HFFc6 (cell line): ENCODE results near the gene TREX2. TPM values are rescaled to one million over a fixed set of nuclear protein-coding genes. Genes with fewer than 3 reads are reported as not detected.
A peak's percentile ranks its signal among the peaks of the same experiment; 100 is the strongest.

Source experiments
- DNase-seq: peaks from one replicate; pipeline ENCODE4 v3.0.0-alpha.2; 2018
- H3K27ac Mint-ChIP-seq: 2 replicates; pipeline ENCODE4 v1.8.0; 2020; ENCODE audit warnings: mild to moderate bottlenecking, mixed read lengths
- H3K27me3 Mint-ChIP-seq: 2 replicates; pipeline ENCODE4 v1.8.0; 2021; ENCODE audit warnings: mild to moderate bottlenecking, moderate library complexity, mixed read lengths; ENCODE audit not compliant: insufficient read depth
- H3K36me3 Mint-ChIP-seq: 2 replicates; pipeline ENCODE4 v1.8.0; 2021; ENCODE audit warnings: low read depth, mixed read lengths
- H3K4me1 Mint-ChIP-seq: 2 replicates; pipeline ENCODE4 v1.8.0; 2020; ENCODE audit warnings: low read depth, mixed read lengths
- H3K4me3 Mint-ChIP-seq: 2 replicates; pipeline ENCODE4 v1.8.0; 2020; ENCODE audit warnings: mild to moderate bottlenecking, moderate library complexity, mixed read lengths
- H3K9me3 Mint-ChIP-seq: 2 replicates; pipeline ENCODE4 v1.8.0; 2020; ENCODE audit warnings: mild to moderate bottlenecking, mixed read lengths
- CTCF ChIP-seq: fragments of 200-600 bp; sonication (generic); IDR thresholded peaks from 2 replicates; pipeline ENCODE4 v1.5.0; 2021; ENCODE audit warnings: antibody characterized with exemption, mild to moderate bottlenecking
- long read RNA-seq: library from polyadenylated mRNA; unstranded; transcript quantifications from one replicate; pipeline ENCODE4 v2.0.0, GENCODE V29; 2019
- total RNA-seq, 6 experiments: library from RNA; stranded (reverse); fragmentation: NEBNext Ultra II Directional; extraction: Animal tissue kit (Norgen Biotek cat#: 25700); gene quantifications; 2 replicates in 1 of 6; 3 replicates in 5 of 6; pipeline ENCODE4 v1.2.3, GENCODE V29; 2021

Gene TREX2
- total RNA-seq, result under 1 TPM; 0.33 to 0.99 (median 0.69) TPM
- long read RNA-seq, partial matches to known transcripts, result 6 of 8 reads
- long read RNA-seq, other reads (novel, unspliced or antisense), result 2 of 8 reads

GRCh38 chrX:153445856-153446635 lies at the start of gene TREX2:
Gene TREX2, minus strand, starts transcription at chrX:153446056. Its CDS starts 626 bp downstream, at chrX:153445430.
- TF ChIP-seq CTCF, result no peak
- no peaks in the 10 kb centered on the region for H3K36me3 Mint-ChIP-seq
- no peaks in the 10 kb centered on the region; the same call in 1 of the 2 replicates for H3K27me3 Mint-ChIP-seq
- DNase-seq, result no peak
- no peaks in the 10 kb centered on the region for H3K9me3 Mint-ChIP-seq
- peaks cover 12% of the 10 kb centered on the region for H3K4me1 Mint-ChIP-seq
- no peak within 1 kb of the TSS for H3K4me3 Mint-ChIP-seq
- no peak within 1 kb of the TSS for H3K27ac Mint-ChIP-seq

GRCh38 chrX:153495362-153495751 lies 49.5 kb upstream of the TREX2 start:
- TF ChIP-seq CTCF, result 0 out of 2 replicates have a peak, but pooled peaks have one; percentile 4
- Mint-ChIP-seq H3K4me3 (peak overlapping the region; percentile 98), H3K27ac (peak overlapping the region; percentile 90), H3K27me3 (peaks cover 2% of the 10 kb centered on the region; the same call in 1 of the 2 replicates), H3K36me3 (no peaks in the 10 kb centered on the region), H3K4me1 (peaks cover 11% of the 10 kb centered on the region), H3K9me3 (no peaks in the 10 kb centered on the region)
- DNase-seq, result peak; percentile 46

- peaks cover 2% of the 10 kb centered on the region; the same call in 1 of the 2 replicates for H3K27me3 Mint-ChIP-seq
- H3K4me3 Mint-ChIP-seq, result peak within 1 kb of the TSS; percentile 98
- no peaks in the 10 kb centered on the region for H3K36me3 Mint-ChIP-seq
- DNase-seq, result peak; percentile 49
- H3K9me3 Mint-ChIP-seq, result no peaks in the 10 kb centered on the region
- peak; percentile 67 for TF ChIP-seq CTCF
- H3K4me1 Mint-ChIP-seq, result peaks cover 11% of the 10 kb centered on the region
- peak within 1 kb of the TSS; percentile 90 for H3K27ac Mint-ChIP-seq
Observed at GRCh38 chrX:153494541-153495361, 48.9 kb upstream of the TREX2 start, which contains the start of gene BGN. Gene BGN, plus strand, starts transcription at chrX:153494980. Its CDS starts 9,652 bp downstream, at chrX:153504632.

- H3K4me3 Mint-ChIP-seq, result peak overlapping the region; percentile 98
- DNase-seq, result no peak
- H3K27me3 Mint-ChIP-seq, result peaks cover 2% of the 10 kb centered on the region; the same call in 1 of the 2 replicates
- no peaks in the 10 kb centered on the region for H3K36me3 Mint-ChIP-seq
- no peak for TF ChIP-seq CTCF
- H3K9me3 Mint-ChIP-seq, result no peaks in the 10 kb centered on the region
- peak overlapping the region; percentile 79 for H3K27ac Mint-ChIP-seq
- H3K4me1 Mint-ChIP-seq, result peaks cover 11% of the 10 kb centered on the region
Observed at GRCh38 chrX:153494061-153494460, 48.2 kb upstream of the TREX2 start.

GRCh38 chrX:153493085-153493484 lies 47.2 kb upstream of the TREX2 start:
- no peak overlapping the region for H3K4me3 Mint-ChIP-seq
- no peaks in the 10 kb centered on the region for H3K9me3 Mint-ChIP-seq
- no peak overlapping the region for H3K27ac Mint-ChIP-seq
- DNase-seq, result no peak
- H3K4me1 Mint-ChIP-seq, result peaks cover 11% of the 10 kb centered on the region
- TF ChIP-seq CTCF, result no peak
- H3K27me3 Mint-ChIP-seq, result peaks cover 2% of the 10 kb centered on the region; the same call in 1 of the 2 replicates
- no peaks in the 10 kb centered on the region for H3K36me3 Mint-ChIP-seq
